Skeletal muscle satellite cell (primary cell): ENCODE data around the gene PTPRG.

ENCODE experiments used
- H3K27me3 ChIP-seq: 2 replicates; pipeline ENCODE4 v1.7.0; 2013; ENCODE audit warnings: low read length; ENCODE audit not compliant: control insufficient read depth, insufficient read depth
- H3K36me3 ChIP-seq: 2 replicates; pipeline ENCODE4 v1.7.0; 2013; ENCODE audit warnings: mild to moderate bottlenecking, control low read depth, low read length; ENCODE audit not compliant: insufficient read depth
- H3K4me1 ChIP-seq: 2 replicates; pipeline ENCODE4 v1.7.0; 2013; ENCODE audit warnings: low read length; ENCODE audit not compliant: control insufficient read depth, insufficient read depth
- H3K4me2 ChIP-seq: 2 replicates; pipeline ENCODE4 v1.7.0; 2013; ENCODE audit warnings: mild to moderate bottlenecking, low read length
- H3K4me3 ChIP-seq: 2 replicates; pipeline ENCODE4 v1.7.0; 2013; ENCODE audit warnings: low read length
- H3K9ac ChIP-seq: 2 replicates; pipeline ENCODE4 v1.7.0; 2013; ENCODE audit warnings: mild to moderate bottlenecking, low read depth, low read length, moderate library complexity
- H3K9me3 ChIP-seq: replicated peaks from 2 replicates; pipeline ENCODE4 v1.7.0; 2013; ENCODE audit warnings: mild to moderate bottlenecking, control low read depth, low read length

PTPRG gene

GRCh38 chr3:62184559-62184958 is 623.2 kb downstream of the PTPRG start:
- Histone ChIP-seq H3K9me3 (no peaks in the 10 kb centered on the region), H3K27me3 (no peaks in the 10 kb centered on the region), H3K4me3 (no peak overlapping the region), H3K36me3 (no peaks in the 10 kb centered on the region), H3K9ac (no peak overlapping the region), H3K4me1 (peaks cover 15% of the 10 kb centered on the region), H3K4me2 (no peak overlapping the region)

- H3K4me1 ChIP-seq, result peaks cover 15% of the 10 kb centered on the region
- no peaks in the 10 kb centered on the region for H3K36me3 ChIP-seq
- H3K4me2 ChIP-seq, result no peak overlapping the region
- H3K27me3 ChIP-seq, result no peaks in the 10 kb centered on the region
- no peak overlapping the region for H3K4me3 ChIP-seq
- H3K9me3 ChIP-seq, result no peaks in the 10 kb centered on the region
- no peak overlapping the region for H3K9ac ChIP-seq
Observed at GRCh38 chr3:62187022-62187431, 625.7 kb downstream of the PTPRG start.

GRCh38 chr3:62188681-62189375 is 627.5 kb downstream of the PTPRG start:
- Histone ChIP-seq H3K36me3 (no peaks in the 10 kb centered on the region), H3K27me3 (no peaks in the 10 kb centered on the region), H3K4me2 (peak overlapping the region; percentile 71), H3K4me1 (peaks cover 15% of the 10 kb centered on the region), H3K9me3 (no peaks in the 10 kb centered on the region), H3K9ac (no peak overlapping the region), H3K4me3 (peak overlapping the region; percentile 28)

- Histone ChIP-seq H3K9ac (no peak overlapping the region), H3K36me3 (peaks cover 3% of the 10 kb centered on the region)
Observed at GRCh38 chr3:62189376-62189698, 628.0 kb downstream of the PTPRG start.

GRCh38 chr3:62192891-62193290 is 631.5 kb downstream of the PTPRG start:
- H3K4me2 ChIP-seq, result no peak overlapping the region
- H3K36me3 ChIP-seq, result peaks cover 10% of the 10 kb centered on the region
- peaks cover 9% of the 10 kb centered on the region for H3K4me1 ChIP-seq
- H3K4me3 ChIP-seq, result no peak overlapping the region
- H3K9ac ChIP-seq, result no peak overlapping the region
- no peaks in the 10 kb centered on the region for H3K9me3 ChIP-seq
- H3K27me3 ChIP-seq, result no peaks in the 10 kb centered on the region

More at GRCh38 chr3:62189376-62189698, 628.0 kb downstream of the PTPRG start:
- Histone ChIP-seq H3K9me3 (no peaks in the 10 kb centered on the region), H3K4me2 (no peak overlapping the region), H3K27me3 (no peaks in the 10 kb centered on the region), H3K4me1 (peaks cover 14% of the 10 kb centered on the region), H3K4me3 (no peak overlapping the region)

- no peak overlapping the region for H3K9ac ChIP-seq
- H3K4me2 ChIP-seq, result no peak overlapping the region
- H3K27me3 ChIP-seq, result no peaks in the 10 kb centered on the region
- H3K4me3 ChIP-seq, result no peak overlapping the region
- H3K9me3 ChIP-seq, result no peaks in the 10 kb centered on the region
- H3K4me1 ChIP-seq, result peaks cover 2% of the 10 kb centered on the region
- H3K36me3 ChIP-seq, result peaks cover 10% of the 10 kb centered on the region
Observed at GRCh38 chr3:62193586-62194345, 632.4 kb downstream of the PTPRG start.

GRCh38 chr3:62197350-62198012 is 636.1 kb downstream of the PTPRG start:
- Histone ChIP-seq H3K9me3 (no peaks in the 10 kb centered on the region), H3K4me3 (no peak overlapping the region), H3K4me2 (no peak overlapping the region), H3K4me1 (no peaks in the 10 kb centered on the region), H3K36me3 (peaks cover 10% of the 10 kb centered on the region), H3K27me3 (no peaks in the 10 kb centered on the region), H3K9ac (no peak overlapping the region)

- Histone ChIP-seq H3K36me3 (peaks cover 15% of the 10 kb centered on the region), H3K4me3 (no peak overlapping the region), H3K9ac (no peak overlapping the region)
Observed at GRCh38 chr3:62199126-62199525, 637.8 kb downstream of the PTPRG start.

GRCh38 chr3:62201438-62202035 is 640.2 kb downstream of the PTPRG start:
- peaks cover 7% of the 10 kb centered on the region for H3K36me3 ChIP-seq
- no peaks in the 10 kb centered on the region for H3K4me1 ChIP-seq
- no peak overlapping the region for H3K4me2 ChIP-seq
- H3K9ac ChIP-seq, result no peak overlapping the region
- H3K4me3 ChIP-seq, result no peak overlapping the region
- no peaks in the 10 kb centered on the region for H3K9me3 ChIP-seq
- no peaks in the 10 kb centered on the region for H3K27me3 ChIP-seq

More at GRCh38 chr3:62199126-62199525, 637.8 kb downstream of the PTPRG start:
- no peak overlapping the region for H3K4me2 ChIP-seq
- H3K27me3 ChIP-seq, result no peaks in the 10 kb centered on the region
- no peaks in the 10 kb centered on the region for H3K9me3 ChIP-seq
- H3K4me1 ChIP-seq, result no peaks in the 10 kb centered on the region

- H3K4me2 ChIP-seq, result no peak overlapping the region
- no peaks in the 10 kb centered on the region for H3K4me1 ChIP-seq
- no peaks in the 10 kb centered on the region for H3K27me3 ChIP-seq
- no peaks in the 10 kb centered on the region for H3K9me3 ChIP-seq
- H3K9ac ChIP-seq, result no peak overlapping the region
- H3K4me3 ChIP-seq, result no peak overlapping the region
- peaks cover 7% of the 10 kb centered on the region for H3K36me3 ChIP-seq
Observed at GRCh38 chr3:62203152-62203551, 641.8 kb downstream of the PTPRG start.

GRCh38 chr3:62203561-62203960 is 642.2 kb downstream of the PTPRG start:
- no peak overlapping the region for H3K9ac ChIP-seq
- no peaks in the 10 kb centered on the region for H3K27me3 ChIP-seq
- H3K9me3 ChIP-seq, result no peaks in the 10 kb centered on the region
- H3K4me3 ChIP-seq, result no peak overlapping the region
- peaks cover 7% of the 10 kb centered on the region for H3K36me3 ChIP-seq
- H3K4me1 ChIP-seq, result no peaks in the 10 kb centered on the region
- H3K4me2 ChIP-seq, result no peak overlapping the region
